Measurements from ENCODE around the gene RBM47. TPM values are rescaled to one million over a fixed set of nuclear protein-coding genes. Genes with fewer than 3 reads are reported as not detected.

Gene RBM47
- total RNA-seq, 8 experiments from 2014 or later: 0.38 to 16.9 (median 1.8) TPM

DNA sequence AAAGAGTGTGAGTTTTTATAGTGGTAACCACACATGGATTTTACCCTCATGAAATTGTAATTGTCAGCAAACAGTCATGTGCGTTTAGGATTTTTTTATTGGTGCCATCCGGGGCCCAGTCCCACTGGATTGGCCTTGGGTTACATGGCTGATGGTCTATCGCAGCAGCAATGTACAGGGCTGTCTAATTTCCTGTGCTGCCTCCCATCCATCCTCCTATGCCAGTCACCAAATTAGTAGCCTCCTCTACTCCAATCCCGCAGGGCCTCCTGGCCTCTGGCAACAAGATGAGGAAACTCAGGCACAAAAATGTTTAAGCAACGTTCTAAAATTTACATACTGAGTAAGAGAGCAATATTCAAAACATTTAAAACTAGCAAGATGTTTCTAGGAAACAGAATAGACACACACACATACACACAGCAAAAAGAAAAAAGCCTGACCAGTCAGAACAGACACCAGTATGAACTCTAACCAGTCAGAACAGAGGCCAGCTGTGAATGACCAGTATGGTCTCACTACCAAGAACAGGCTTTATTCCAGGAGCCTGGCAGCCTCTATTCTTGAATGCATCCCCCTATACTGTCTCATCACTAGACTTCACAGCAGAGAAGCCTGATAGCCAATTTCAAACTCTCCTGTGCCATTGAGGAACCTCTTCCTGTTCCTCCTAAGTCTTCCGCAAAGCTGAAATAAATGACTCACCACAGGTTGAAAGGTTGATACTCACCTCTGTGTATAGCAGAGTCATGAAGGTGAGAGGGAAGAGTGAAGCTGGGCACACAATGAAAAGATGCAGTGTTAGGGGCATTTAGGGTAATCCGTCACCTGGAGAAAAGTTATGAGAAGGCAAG is 251.9 kb downstream of the RBM47 start:
- no peak overlapping the region for H3K4me3 ChIP-seq
- in situ Hi-C loops (cut with MboI; ENCODE audit: low pct_unique_long_range_greater_than_20kb in 2 of 9, low sequenced_read_pairs in 9 of 9, unreplicated experiment in 9 of 9): no loop called here
- H3K4me1 ChIP-seq (replicated peaks in 1 of 2): no peaks in the 10 kb centered on the region
- ATAC-seq (replicated peaks in 6 of 8): peak in 3 of 8 experiments; percentile 98 to 100 (median 99)
- no peak overlapping the region for H3K27ac ChIP-seq
- 28 to 89% (median 68%) methylated on average over 2 to 6 of the region's 7 CpGs; no CpG with 5 or more reads in 1 of the 10 experiments for WGBS, 10 experiments

DNA sequence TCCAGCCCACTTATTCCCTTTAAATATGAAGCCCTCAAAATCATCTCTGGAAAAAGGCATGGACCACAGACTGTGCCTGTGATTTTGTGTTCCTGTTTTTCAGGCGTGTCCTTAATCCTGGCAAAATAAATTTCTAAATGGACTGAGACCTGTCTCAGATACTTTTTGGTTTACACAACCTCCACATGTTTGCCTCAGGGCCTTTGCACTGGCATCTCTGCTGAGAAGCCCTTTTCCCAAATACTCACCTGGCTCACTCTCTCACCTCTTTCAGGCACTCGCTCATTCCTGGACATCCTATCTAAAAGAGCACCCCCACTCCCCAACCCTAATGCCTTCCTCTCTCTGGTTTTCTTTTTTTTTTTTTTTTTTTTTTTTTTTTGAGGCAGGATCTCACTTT is 254.0 kb downstream of the RBM47 start:
- Histone ChIP-seq H3K4me3 (no peak overlapping the region), H3K27ac (no peak overlapping the region), H3K4me1 (replicated peaks in 1 of 2) (no peaks in the 10 kb centered on the region)
- in situ Hi-C loops (cut with MboI; ENCODE audit: low pct_unique_long_range_greater_than_20kb in 2 of 9, low sequenced_read_pairs in 9 of 9, unreplicated experiment in 9 of 9): no loop called here
- ATAC-seq (replicated peaks in 6 of 8): no peak
- 67 to 100% (median 86%) methylated on average over 1 to 2 of the region's 2 CpGs; no CpG with 5 or more reads in 3 of the 10 experiments for WGBS, 10 experiments

DNA sequence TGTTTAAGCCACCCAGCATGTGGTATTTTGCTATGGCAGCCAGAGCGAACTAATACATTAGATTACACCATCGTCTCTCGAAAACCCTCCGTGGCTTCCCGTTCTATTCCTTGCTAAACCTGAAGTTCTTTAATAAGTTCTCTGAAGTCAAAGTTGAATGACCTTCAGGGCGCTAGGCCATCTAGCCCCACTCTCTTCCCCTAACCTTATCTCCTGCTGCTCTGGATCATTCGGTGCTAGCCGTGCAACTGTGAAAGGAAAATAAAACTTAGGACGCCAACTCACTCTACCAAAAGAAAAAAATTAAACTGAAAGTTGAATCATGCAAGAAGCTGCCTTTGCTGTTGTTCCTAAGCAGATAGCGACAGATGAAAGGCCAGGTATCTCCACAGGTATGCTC is 254.6 kb downstream of the RBM47 start:
- ATAC-seq (replicated peaks in 6 of 8): no peak
- no peak overlapping the region for H3K4me3 ChIP-seq
- in situ Hi-C loops (cut with MboI; ENCODE audit: low pct_unique_long_range_greater_than_20kb in 2 of 9, low sequenced_read_pairs in 9 of 9, unreplicated experiment in 9 of 9): no loop called here
- no peaks in the 10 kb centered on the region for H3K4me1 ChIP-seq (replicated peaks in 1 of 2)
- H3K27ac ChIP-seq: no peak overlapping the region
- WGBS, 10 experiments: 33 to 100% (median 93%) methylated on average over 1 to 10 of the region's 10 CpGs; no CpG with 5 or more reads in 2 of the 10 experiments

DNA sequence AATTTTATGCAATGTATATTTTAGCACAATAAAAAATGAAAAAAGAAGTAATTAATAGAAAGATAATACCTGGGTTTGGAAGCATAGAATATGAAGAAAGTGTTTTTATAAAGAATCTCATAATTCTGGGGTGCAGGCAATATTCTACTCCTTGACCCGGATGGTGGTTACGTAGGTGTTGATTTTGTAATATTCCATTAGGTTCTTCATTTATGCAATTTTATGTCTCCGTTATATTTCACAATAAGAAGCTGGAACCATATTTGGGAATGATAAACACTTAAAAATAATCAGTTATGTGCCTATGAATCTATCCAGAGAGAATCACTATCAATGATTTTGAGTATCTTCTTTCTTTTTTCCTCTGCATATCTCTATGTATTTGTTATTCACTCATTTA is 256.0 kb downstream of the RBM47 start:
- H3K4me3 ChIP-seq: no peak overlapping the region
- ATAC-seq (replicated peaks in 6 of 8): no peak
- in situ Hi-C loops (cut with MboI; ENCODE audit: low pct_unique_long_range_greater_than_20kb in 2 of 9, low sequenced_read_pairs in 9 of 9, unreplicated experiment in 9 of 9): no loop called here
- no peak overlapping the region for H3K27ac ChIP-seq
- no peaks in the 10 kb centered on the region for H3K4me1 ChIP-seq (replicated peaks in 1 of 2)
- 43 to 100% (median 95%) methylated on average over 1 to 3 of the region's 3 CpGs; no CpG with 5 or more reads in 1 of the 10 experiments for WGBS, 10 experiments

Other genes with a start within 250 kb of the RBM47 start
- gene NSUN7, start 120.1 kb upstream of the RBM47 start, total RNA-seq: 1 to 10 TPM in 5 of 8 experiments, under 1 TPM in 2, not detected in 1; 0.15 to 3.2 (median 2.0) TPM